K562 (cell line): ENCODE data around the gene STON1. TPM values are rescaled to one million over a fixed set of nuclear protein-coding genes. Genes with fewer than 3 reads are reported as not detected.

Experiments
- MGA ChIP-seq: fragments of 450-650 bp; IDR thresholded peaks from 2 replicates; pipeline ENCODE4 v1.6.1; 2016; ENCODE audit warnings: mild to moderate bottlenecking, moderate library complexity
- polyA plus RNA-seq, 8 experiments: library from polyadenylated mRNA; depleted of rRNA in 4 of 8; stranded (reverse) in 5 of 8; unstranded in 3 of 8; fragments of >200 nt; fragmentation: Nextera tagmentation in 2 of 8; fragmentation: Illumina TruSeq in 1 of 8; extraction: Ambion mirVana in 2 of 8; extraction: Trizol in 1 of 8; gene quantifications; 2 replicates each; pipeline versions ENCODE4 v1.2.1 to v1.2.3, GENCODE V29; 2011 to 2014; ENCODE audit warnings: inconsistent platforms in 1 of 8, missing spikeins in 1 of 8
- total RNA-seq, 7 experiments: library from RNA; depleted of rRNA in 6 of 7; stranded (reverse); fragments of >200 nt in 6 of 7; fragmentation: Illumina TruSeq in 2 of 7; extraction: Trizol in 2 of 7; gene quantifications; 2 replicates each; pipeline versions ENCODE4 v1.2.1 to v1.2.3, GENCODE V29; 2011 to 2021; ENCODE audit warnings: low replicate concordance in 1 of 7

The STON1 gene
- total and polyA plus RNA-seq, 9 of the 15 experiments (the other 6 are each of a cell fraction or from before 2014, with no cell fraction given), result 0.07 to 1.2 (median 0.55) TPM

GRCh38 chr2:48545244-48545643 lies 15.3 kb downstream of the STON1 start (continued):
- TF ChIP-seq MGA, result peak; percentile 79
